HT-29 (cell line): ENCODE data around the gene MARCHF6. TPM values are rescaled to one million over a fixed set of nuclear protein-coding genes. Genes with fewer than 3 reads are reported as not detected.
"Not testable (repeated sequence)": the region's sequence is repeated elsewhere in the genome, so short reads cannot be mapped to it uniquely, and the experiment has no call there.

Experiments
- DNase-seq: peaks from one replicate; pipeline ENCODE4 v3.0.0-alpha.2; 2015; ENCODE audit warnings: low spot score
- total RNA-seq: library from RNA; depleted of rRNA; stranded (reverse); fragments of >200 nt; shearing (Covaris generic); gene quantifications from 2 replicates; pipeline ENCODE4 v1.2.3, GENCODE V29; 2014

MARCHF6 gene
- total RNA-seq, 1 experiment from 2014 or later, result 107 TPM

GRCh38 chr5:10324518-10325370, 28.8 kb upstream of the MARCHF6 start:
- no peak for DNase-seq

- no peak for DNase-seq
These were observed 25.2 kb upstream of the MARCHF6 start for GRCh38 chr5:10328323-10328722.

DNA sequence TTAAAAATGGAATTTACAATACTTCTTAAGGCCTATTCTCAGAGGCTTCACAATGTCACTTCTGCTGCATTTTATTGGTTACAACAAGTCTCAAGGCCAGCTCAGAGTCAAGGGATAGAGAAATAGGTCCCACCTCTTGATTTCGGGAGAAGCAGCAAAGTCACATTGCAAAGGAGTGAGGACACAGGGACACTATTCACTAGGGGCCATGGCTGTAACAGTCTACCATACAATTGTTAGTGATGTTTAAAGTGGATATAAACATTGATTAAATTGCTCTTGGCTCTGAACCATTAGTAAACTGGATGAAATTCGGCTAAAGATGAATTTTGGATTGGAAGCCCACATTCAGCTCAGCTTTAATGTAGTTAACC, 24.1 kb upstream of the MARCHF6 start:
- no peak for DNase-seq

DNA sequence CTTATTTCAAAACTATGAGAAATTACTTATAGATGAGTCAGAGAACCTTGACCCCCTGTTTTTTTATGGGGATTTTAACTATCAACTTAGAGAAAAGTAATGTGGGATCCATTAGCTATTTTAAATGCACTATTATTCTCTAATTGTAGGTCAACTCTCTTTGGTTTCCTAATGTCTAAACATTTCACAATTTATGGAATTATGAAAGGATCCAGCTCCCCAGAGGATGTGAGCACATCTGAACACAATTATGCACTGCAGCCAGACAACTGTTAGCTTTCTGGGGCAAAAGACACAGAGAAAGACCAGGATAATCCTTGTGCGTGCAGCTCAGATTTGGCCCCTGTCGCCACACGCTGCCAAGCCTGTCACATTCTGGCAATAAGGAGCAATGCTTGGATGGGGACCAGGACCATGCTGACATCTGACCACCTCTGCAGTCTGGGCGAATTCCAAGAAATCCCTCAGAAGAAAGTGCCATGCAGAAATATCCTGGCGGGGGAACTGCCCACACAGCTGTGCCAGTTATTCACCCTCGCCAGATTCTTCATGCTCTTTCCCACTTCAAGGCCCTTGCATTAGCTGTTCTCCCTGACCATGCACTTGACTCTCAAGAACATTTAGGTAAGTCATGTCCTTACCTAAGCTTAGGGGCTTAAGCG, 23.5 kb upstream of the MARCHF6 start:
- DNase-seq, result no peak

DNA sequence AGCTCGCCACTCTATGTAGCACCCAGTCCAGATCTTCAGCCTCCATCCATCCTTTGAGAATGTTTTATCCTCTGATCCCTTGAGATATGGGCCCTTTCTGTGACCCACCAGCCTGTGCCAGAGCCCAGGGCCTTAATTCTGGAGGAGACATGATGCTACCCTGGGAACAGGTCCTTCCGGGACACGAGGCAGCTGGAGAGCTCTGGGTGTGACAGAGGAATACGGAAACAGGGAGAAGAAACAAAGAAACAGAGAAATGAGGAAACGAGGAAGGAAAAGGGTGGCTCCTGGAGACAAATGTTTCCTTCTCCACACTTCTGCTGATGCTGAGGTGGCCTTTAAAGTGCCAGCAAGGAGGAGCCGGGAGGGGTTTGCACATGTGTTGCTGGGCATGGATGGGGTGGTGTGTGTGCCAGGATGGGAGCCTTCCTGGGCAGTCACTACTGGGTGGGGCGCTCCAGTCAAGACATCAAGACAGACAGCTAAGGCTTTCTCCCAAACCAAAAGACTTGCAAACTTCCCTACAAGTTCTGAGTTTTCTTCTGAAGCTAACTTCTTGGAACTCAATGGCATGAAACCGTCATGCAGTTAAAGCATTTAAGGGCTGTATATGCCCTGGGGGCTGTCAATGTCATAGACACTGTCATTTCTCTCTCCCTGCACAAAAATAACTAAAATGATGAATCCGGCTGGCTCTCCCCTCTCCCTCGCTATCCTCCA, 22.8 kb upstream of the MARCHF6 start:
- no peak for DNase-seq

- DNase-seq, result peak; percentile 49
These were observed 22.1 kb upstream of the MARCHF6 start for GRCh38 chr5:10331341-10331796.

DNA sequence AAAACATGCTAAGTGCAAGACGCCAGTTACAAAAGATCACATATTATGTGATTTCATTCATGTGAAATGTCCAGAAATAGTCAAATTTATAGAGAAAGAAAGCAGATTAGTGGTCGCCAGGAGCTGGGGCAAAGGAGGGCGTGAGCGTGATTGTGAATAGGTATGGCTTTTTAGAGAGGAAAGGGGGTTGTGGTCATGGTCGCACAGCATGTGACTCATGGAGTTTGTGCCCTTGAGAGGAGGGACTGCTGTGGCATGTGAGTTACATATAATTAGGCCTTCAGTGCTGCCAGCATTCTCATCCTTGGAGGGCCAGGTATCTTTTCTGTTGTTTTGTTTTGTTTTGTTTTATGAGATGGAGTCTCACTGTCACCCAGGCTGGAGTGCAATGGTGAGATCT, 21.2 kb upstream of the MARCHF6 start:
- DNase-seq, result no peak

DNA sequence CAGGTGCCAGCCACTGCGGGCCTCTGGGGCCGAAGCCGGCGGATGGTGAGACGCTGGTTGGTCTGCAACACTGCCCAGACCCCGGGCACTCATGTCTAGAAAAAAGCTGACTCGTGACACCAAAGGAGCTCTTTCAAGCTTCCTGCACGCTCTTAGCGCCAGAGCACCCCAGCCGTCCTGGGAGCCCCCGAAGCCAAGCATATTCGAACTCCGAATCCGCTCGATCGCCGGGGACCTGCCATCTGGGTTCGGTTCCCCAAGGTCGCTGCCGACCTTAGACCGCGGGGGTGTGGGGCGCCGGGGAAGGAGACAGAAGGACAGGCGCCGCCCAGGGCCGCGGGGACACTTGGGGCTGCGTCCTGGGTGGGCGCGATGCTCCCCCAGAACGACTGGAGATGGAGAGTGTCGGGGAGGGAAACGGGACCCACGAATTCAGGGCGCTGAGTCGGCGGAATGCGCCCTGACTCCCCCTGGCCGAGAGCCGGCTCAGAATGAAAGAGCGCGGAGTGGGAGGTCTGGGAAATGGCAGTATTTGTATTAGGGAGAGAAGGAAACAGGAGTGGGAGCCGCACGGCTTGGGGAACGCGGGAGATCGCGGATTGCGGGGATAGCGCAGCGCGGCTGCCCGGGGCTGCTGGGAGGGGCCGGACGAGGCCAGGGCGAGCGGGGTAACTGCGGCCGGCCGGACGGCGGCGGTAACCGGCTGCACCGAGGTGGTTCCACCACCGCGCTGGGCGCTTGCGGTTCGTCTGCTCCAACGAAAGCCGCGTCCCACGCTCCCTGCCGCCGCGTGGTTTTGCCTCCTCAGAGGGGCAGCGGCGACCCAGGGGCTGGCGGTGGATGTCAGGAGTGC, 20.1 kb upstream of the MARCHF6 start:
- DNase-seq, result peak; percentile 34

- no peak for DNase-seq
These were observed 18.7 kb upstream of the MARCHF6 start for GRCh38 chr5:10334831-10335230.

DNA sequence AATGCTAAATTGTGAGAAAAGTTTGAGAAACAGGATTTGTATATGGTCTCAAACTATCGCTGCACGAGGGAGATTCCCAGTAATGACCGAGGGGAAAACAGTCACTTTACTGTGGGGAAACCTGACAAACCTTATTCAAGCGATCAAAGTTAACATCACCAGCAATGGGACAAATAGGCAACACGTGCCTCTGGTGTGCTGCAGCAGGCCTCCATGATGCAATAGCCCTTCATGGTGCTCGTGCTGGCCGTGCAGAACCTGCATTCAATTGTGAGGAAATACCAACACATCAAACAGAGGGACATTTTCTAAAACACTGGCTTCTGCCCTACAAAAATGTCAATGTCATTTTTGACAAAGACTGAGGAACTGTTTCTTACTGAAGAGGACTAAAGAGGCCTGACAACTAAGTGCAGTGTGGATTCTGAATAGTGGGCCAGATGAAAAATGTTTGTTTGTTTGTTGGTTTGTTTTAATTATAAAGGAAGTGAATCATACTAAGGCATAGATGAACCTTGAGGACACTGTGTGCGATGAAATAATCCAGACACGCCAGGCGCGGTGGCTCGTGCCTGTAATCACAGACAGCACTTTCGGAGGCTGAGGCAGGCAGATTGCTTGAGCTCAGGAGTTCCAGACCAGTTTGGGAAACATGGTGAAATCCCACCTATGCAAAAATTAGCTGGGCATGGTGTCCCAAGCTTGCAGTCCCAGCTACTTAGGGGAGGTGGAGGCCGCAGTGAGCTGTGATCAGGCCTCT, 17.6 kb upstream of the MARCHF6 start:
- DNase-seq, result no peak

- no peak for DNase-seq
These were observed 16.4 kb upstream of the MARCHF6 start for GRCh38 chr5:10337107-10337506.

- DNase-seq, result no peak
These were observed 15.5 kb upstream of the MARCHF6 start for GRCh38 chr5:10337986-10338385.

DNA sequence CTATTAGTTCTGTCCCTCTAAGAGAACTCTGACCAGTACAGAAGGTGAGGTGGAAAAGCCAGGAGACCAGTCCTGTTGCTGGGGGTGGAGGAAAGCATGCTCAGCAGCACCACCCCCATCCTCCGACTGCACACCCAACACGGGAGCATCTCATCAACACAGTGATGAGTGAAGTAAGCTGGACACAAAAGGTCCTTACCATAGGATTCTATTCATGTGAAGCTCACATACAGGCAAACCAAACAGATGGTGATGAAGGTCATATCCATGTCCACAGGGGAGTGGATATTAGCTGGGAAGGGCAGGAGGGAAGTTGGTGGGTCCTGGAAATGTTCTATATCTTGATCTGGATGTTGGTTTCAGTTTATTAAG, 14.8 kb upstream of the MARCHF6 start:
- no peak for DNase-seq

GRCh38 chr5:10339058-10339811, 14.3 kb upstream of the MARCHF6 start:
- no peak for DNase-seq

GRCh38 chr5:10339958-10340357, 13.5 kb upstream of the MARCHF6 start:
- no peak for DNase-seq

- DNase-seq, result no peak
These were observed 10.0 kb upstream of the MARCHF6 start for GRCh38 chr5:10343486-10343885.

DNA sequence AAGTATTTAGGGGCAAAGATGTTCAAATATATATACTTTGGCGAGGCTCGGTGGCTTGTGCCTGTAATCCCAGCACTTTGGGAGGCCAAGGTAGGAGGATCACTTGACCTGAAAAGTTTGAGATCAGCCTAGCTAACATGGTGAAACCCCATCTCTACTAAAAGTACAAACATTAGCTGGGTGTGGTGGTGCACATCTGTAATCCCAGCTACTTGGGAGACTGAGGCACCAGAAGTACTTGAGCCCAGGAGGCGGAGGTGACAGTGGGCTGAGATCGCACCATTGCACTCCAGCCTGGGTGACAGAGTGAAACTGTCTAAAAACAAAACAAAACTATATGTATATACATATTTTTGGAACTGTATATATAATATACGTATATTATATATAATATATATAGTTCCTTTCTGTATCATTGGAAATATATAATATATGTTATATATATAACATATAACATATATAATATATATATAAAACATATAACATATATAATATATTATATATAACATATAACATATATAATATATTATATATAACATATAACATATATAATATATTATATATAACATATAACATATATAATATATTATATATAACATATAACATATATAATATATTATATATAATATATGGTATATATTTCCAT, 8.9 kb upstream of the MARCHF6 start:
- not testable (repeated sequence) for DNase-seq

DNA sequence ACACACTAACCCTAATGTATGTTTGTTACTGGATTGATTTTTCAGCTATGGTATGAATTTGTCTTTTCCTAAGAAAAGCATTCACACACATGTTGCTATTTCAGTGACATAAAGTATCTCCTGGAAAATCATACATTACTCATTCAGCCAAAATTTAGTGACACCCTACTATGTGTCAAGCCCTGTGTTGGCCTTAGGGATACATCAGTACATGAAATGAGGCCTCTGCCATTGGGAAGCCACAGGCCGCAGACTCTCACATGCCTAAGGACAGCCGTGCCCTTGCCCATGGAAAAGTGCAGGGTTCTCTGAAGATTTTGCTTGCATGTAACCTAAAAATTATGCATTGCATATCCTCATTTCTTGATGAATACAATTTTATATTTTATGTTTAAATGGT, 5.2 kb upstream of the MARCHF6 start:
- DNase-seq, result no peak

GRCh38 chr5:10351199-10351905, 2.1 kb upstream of the MARCHF6 start:
- no peak for DNase-seq
